SK-N-SH (cell line): ENCODE results near the gene UBE2E3. TPM values are rescaled to one million over a fixed set of nuclear protein-coding genes. Genes with fewer than 3 reads are reported as not detected.

Experiments
- CTCF ChIA-PET: fragments of 300-600, 350-600 bp; formaldehyde crosslinking; extraction: SDS; loops from one replicate; lab custom pipeline; 2021; lab: Yijun Ruan, JAX
- POLR2A ChIA-PET: fragments of 350-600 bp; sonication (Branson Sonifier 250); formaldehyde crosslinking; extraction: SDS; loops from one replicate; lab custom pipeline; 2020; ENCODE audit warnings: antibody characterized with exemption, inconsistent platforms; lab: Yijun Ruan, JAX
- DNase-seq: peaks from one replicate; pipeline ENCODE4 v3.0.0; 2012
- H2AFZ ChIP-seq: fragments of 200-600 bp; sonication (generic); 2 replicates; pipeline ENCODE4 v1.8.1; 2016; ENCODE audit warnings: antibody characterized with exemption, mild to moderate bottlenecking, low read depth
- H3F3A ChIP-seq: fragments of 200-600 bp; sonication (generic); replicated peaks from 2 replicates; pipeline ENCODE3; 2016; ENCODE audit warnings: antibody characterized with exemption, mild to moderate bottlenecking; ENCODE audit not compliant: insufficient read depth
- H3K27ac ChIP-seq, 2 experiments: fragments of 200-500 bp in 1 of 2; fragments of 200-600 bp in 1 of 2; sonication (Bioruptor generic) in 1 of 2; sonication (generic), shearing (Covaris generic) in 1 of 2; 2 replicates each; pipeline versions ENCODE4 v1.5.1 to v1.6.1; 2014 to 2016; ENCODE audit warnings: low read depth in 2 of 2, inconsistent platforms in 1 of 2, low read length in 1 of 2, mild to moderate bottlenecking in 1 of 2, mixed read lengths in 1 of 2
- H3K27me3 ChIP-seq: fragments of 200-600 bp; sonication (generic), shearing (Covaris generic); 2 replicates; pipeline ENCODE4 v1.6.1; 2016; ENCODE audit warnings: mixed run types; ENCODE audit not compliant: insufficient read depth
- H3K36me3 ChIP-seq, 2 experiments: fragments of 200-500 bp in 1 of 2; fragments of 200-600 bp in 1 of 2; sonication (Bioruptor generic) in 1 of 2; sonication (generic) in 1 of 2; replicated peaks in 1 of 2; 2 replicates each; pipeline versions ENCODE3 to v1.5.1; 2014 to 2016; ENCODE audit warnings: low read length in 1 of 2, mild to moderate bottlenecking in 1 of 2; ENCODE audit not compliant: insufficient read depth in 2 of 2, control insufficient read depth in 1 of 2
- H3K4me1 ChIP-seq, 2 experiments: fragments of 200-500 bp in 1 of 2; fragments of 200-600 bp in 1 of 2; sonication (Bioruptor generic) in 1 of 2; sonication (generic), shearing (Covaris generic) in 1 of 2; 2 replicates each; pipeline versions ENCODE4 v1.5.1 to v1.6.1; 2014 to 2016; ENCODE audit warnings: low read depth in 1 of 2, low read length in 1 of 2, mixed run types in 1 of 2; ENCODE audit not compliant: insufficient read depth in 2 of 2, control insufficient read depth in 1 of 2
- H3K4me2 ChIP-seq: fragments of 200-600 bp; sonication (generic), shearing (Covaris generic); 2 replicates; pipeline ENCODE4 v1.6.1; 2017; ENCODE audit warnings: mixed run types
- H3K4me3 ChIP-seq, 2 experiments: fragments of 200-500 bp in 1 of 2; fragments of 200-600 bp in 1 of 2; sonication (Bioruptor generic) in 1 of 2; sonication (generic), shearing (Covaris generic) in 1 of 2; 2 replicates each; pipeline versions ENCODE4 v1.5.1 to v1.8.1; 2014 to 2016; ENCODE audit warnings: low read depth in 2 of 2, inconsistent platforms in 1 of 2, low read length in 1 of 2, mild to moderate bottlenecking in 1 of 2, mixed read lengths in 1 of 2, moderate library complexity in 1 of 2
- H3K79me2 ChIP-seq: fragments of 200-600 bp; sonication (generic); 2 replicates; pipeline ENCODE4 v1.8.1; 2017; ENCODE audit warnings: mild to moderate bottlenecking; ENCODE audit not compliant: insufficient read depth
- H3K9ac ChIP-seq: fragments of 200-600 bp; sonication (generic); 2 replicates; pipeline ENCODE4 v1.6.1; 2017; ENCODE audit warnings: mixed run types
- H3K9me2 ChIP-seq: fragments of 200-600 bp; sonication (generic); 2 replicates; pipeline ENCODE4 v1.6.1; 2017; ENCODE audit warnings: mixed run types
- H3K9me3 ChIP-seq: fragments of 200-600 bp; sonication (generic); 2 replicates; pipeline ENCODE4 v1.6.1; 2017; ENCODE audit warnings: mixed run types, mild to moderate bottlenecking, moderate library complexity
- H4K20me1 ChIP-seq: fragments of 200-600 bp; sonication (generic); 2 replicates; pipeline ENCODE4 v1.6.1; 2017; ENCODE audit warnings: mild to moderate bottlenecking, mixed run types; ENCODE audit not compliant: insufficient read depth
- CHD2 ChIP-seq: fragments of 150-350 bp; IDR thresholded peaks from 2 replicates; pipeline ENCODE4 v1.6.1; 2018; ENCODE audit warnings: low read length; ENCODE audit not compliant: partially characterized antibody
- EP300 ChIP-seq, 2 experiments: IDR thresholded peaks; 2 replicates each; pipeline versions ENCODE4 v1.4.0 to v1.6.1; 2012; ENCODE audit warnings: borderline replicate concordance in 1 of 2, low read depth in 1 of 2, low read length in 1 of 2
- EZH2phosphoT487 ChIP-seq: fragments of 200-600 bp; sonication (generic); IDR thresholded peaks from 2 replicates; pipeline ENCODE4 v1.6.1; 2017; ENCODE audit warnings: low read depth, mixed run types, mild to moderate bottlenecking, antibody characterized with exemption, moderate library complexity, borderline replicate concordance
- FOXJ3 ChIP-seq: sonication (generic); formaldehyde crosslinking; IDR thresholded peaks from 2 replicates; pipeline ENCODE4 v1.5.1; 2020; ENCODE audit warnings: mild to moderate bottlenecking, missing genetic modification reagents
- FOXM1 ChIP-seq: IDR thresholded peaks from 2 replicates; pipeline ENCODE4 v1.4.0; 2012; ENCODE audit warnings: low read depth, mild to moderate bottlenecking
- GATA2 ChIP-seq: sonication (generic); formaldehyde crosslinking; IDR thresholded peaks from 2 replicates; pipeline ENCODE4 v1.5.0; 2020; ENCODE audit warnings: mild to moderate bottlenecking, missing genetic modification reagents
- JUND ChIP-seq: IDR thresholded peaks from 2 replicates; pipeline ENCODE4 v1.4.0; 2012
- MEF2A ChIP-seq: IDR thresholded peaks from 2 replicates; pipeline ENCODE4 v1.4.0; 2012; ENCODE audit warnings: low read depth, borderline replicate concordance
- MXI1 ChIP-seq: IDR thresholded peaks from 2 replicates; pipeline ENCODE4 v1.6.1; 2012; ENCODE audit warnings: mild to moderate bottlenecking, low read depth, low read length, improper control_type of control experiment
- NFIC ChIP-seq: IDR thresholded peaks from 2 replicates; pipeline ENCODE4 v1.4.0; 2012; ENCODE audit warnings: borderline replicate concordance
- POLR2AphosphoS5 ChIP-seq: IDR thresholded peaks from 2 replicates; pipeline ENCODE4 v1.6.1; 2012; ENCODE audit warnings: low read depth, low read length
- RAD21 ChIP-seq: IDR thresholded peaks from 2 replicates; pipeline ENCODE4 v1.6.1; 2012; ENCODE audit warnings: mild to moderate bottlenecking, low read length
- RCOR1 ChIP-seq: fragments of 150-350 bp; IDR thresholded peaks from 2 replicates; pipeline ENCODE4 v1.6.1; 2017; ENCODE audit warnings: antibody characterized with exemption, low read length
- REST ChIP-seq: IDR thresholded peaks from 2 replicates; pipeline ENCODE4 v1.6.1; 2012; ENCODE audit warnings: mild to moderate bottlenecking, low read depth, low read length, moderate library complexity
- RFX5 ChIP-seq: IDR thresholded peaks from 2 replicates; pipeline ENCODE4 v1.6.1; 2012; ENCODE audit warnings: mild to moderate bottlenecking, improper control_type of control experiment, low read length
- RXRA ChIP-seq: IDR thresholded peaks from 2 replicates; pipeline ENCODE4 v1.4.0; 2012; ENCODE audit warnings: low read depth, mild to moderate bottlenecking, borderline replicate concordance
- SIN3A ChIP-seq: IDR thresholded peaks from 2 replicates; pipeline ENCODE4 v1.6.1; 2012; ENCODE audit warnings: low read depth, mild to moderate bottlenecking, low read length, moderate library complexity, borderline replicate concordance
- SMC3 ChIP-seq: IDR thresholded peaks from 2 replicates; pipeline ENCODE4 v1.6.1; 2012; ENCODE audit warnings: low read depth, low read length, improper control_type of control experiment
- TCF12 ChIP-seq: IDR thresholded peaks from 2 replicates; pipeline ENCODE4 v1.4.0; 2012
- YY1 ChIP-seq: IDR thresholded peaks from 2 replicates; pipeline ENCODE4 v1.4.0; 2012; ENCODE audit warnings: low read depth, mild to moderate bottlenecking
- WGBS: methylation state at CpG from one replicate; pipeline ENCODE4 v1.1.6; 2017; ENCODE audit warnings: low lambda C conversion rate; 5-methylcytosine and 5-hydroxymethylcytosine counted together
- polyA plus RNA-seq, 3 experiments: library from polyadenylated mRNA; depleted of rRNA; stranded (reverse); fragments of >200 nt; gene quantifications; 2 replicates each; pipeline ENCODE4 v1.2.3, GENCODE V29; 2012
- TF ChIP-seq, protein P1 (sequence below): IDR thresholded peaks from 2 replicates; pipeline ENCODE4 v1.4.0; 2012; ENCODE audit warnings: low read depth
- TF ChIP-seq, protein P2 (sequence below): fragments of 150-350 bp; IDR thresholded peaks from 2 replicates; pipeline ENCODE4 v1.6.1; 2016; ENCODE audit warnings: mild to moderate bottlenecking, low read depth, low read length
- TF ChIP-seq, protein P3 (sequence below): IDR thresholded peaks from 2 replicates; pipeline ENCODE4 v1.4.0; 2012; ENCODE audit warnings: low read depth, borderline replicate concordance
- TF ChIP-seq, protein P4 (sequence below): fragments of 150-350 bp; IDR thresholded peaks from 2 replicates; pipeline ENCODE4 v1.6.1; 2017; ENCODE audit warnings: antibody characterized with exemption, low read length, low read depth, borderline replicate concordance

Gene UBE2E3
- polyA plus RNA-seq, 1 of the 3 experiments (the other 2 are of a cell fraction): 62.9 TPM

DNA sequence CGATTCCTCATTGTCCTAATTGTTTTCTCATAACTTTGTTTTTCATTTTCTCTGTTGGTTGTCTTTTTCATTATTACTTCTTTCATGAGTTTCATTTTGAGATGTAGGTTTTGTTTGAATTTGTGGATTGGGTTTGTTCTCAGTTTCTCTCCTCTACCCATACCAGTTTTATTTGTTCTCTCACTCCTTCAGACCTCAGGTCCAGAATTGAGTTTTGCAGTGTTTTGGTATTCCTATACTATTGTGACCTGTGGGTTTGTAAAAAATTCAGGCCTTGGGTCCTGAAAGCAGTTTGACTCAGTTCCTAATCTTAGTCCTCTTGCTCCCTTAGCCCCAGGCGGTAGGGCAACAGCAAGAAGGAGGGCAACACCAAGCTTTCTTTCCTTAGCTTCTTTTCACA lies 28.3 kb upstream of the UBE2E3 start:
- CTCF ChIA-PET: no interaction called here
- H2AFZ ChIP-seq: no peak overlapping the region
- H3F3A ChIP-seq: no peaks in the 10 kb centered on the region
- no peaks in the 10 kb centered on the region for H3K36me3 ChIP-seq
- no peak for DNase-seq
- no peaks in the 10 kb centered on the region for H3K9me2 ChIP-seq
- POLR2A ChIA-PET: no interaction called here
- H3K27ac ChIP-seq: no peak overlapping the region
- TF ChIP-seq EP300 (IDR thresholded peaks at IDR 0.05; ENCODE audit: borderline replicate concordance in 1 of 2, low read depth in 1 of 2, low read length in 1 of 2) (no peak), YY1 (no peak), POLR2AphosphoS5 (no peak), MXI1 (no peak), MEF2A (no peak), RXRA (no peak), FOXM1 (no peak), RFX5 (no peak), EZH2phosphoT487 (no peak), RCOR1 (no peak), FOXJ3 (no peak)
- TF ChIP-seq, protein P1, sequence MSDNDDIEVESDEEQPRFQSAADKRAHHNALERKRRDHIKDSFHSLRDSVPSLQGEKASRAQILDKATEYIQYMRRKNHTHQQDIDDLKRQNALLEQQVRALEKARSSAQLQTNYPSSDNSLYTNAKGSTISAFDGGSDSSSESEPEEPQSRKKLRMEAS: no peak
- TF ChIP-seq, protein P2, sequence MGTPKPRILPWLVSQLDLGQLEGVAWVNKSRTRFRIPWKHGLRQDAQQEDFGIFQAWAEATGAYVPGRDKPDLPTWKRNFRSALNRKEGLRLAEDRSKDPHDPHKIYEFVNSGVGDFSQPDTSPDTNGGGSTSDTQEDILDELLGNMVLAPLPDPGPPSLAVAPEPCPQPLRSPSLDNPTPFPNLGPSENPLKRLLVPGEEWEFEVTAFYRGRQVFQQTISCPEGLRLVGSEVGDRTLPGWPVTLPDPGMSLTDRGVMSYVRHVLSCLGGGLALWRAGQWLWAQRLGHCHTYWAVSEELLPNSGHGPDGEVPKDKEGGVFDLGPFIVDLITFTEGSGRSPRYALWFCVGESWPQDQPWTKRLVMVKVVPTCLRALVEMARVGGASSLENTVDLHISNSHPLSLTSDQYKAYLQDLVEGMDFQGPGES: no peak
- no peaks in the 10 kb centered on the region for H3K27me3 ChIP-seq
- no peaks in the 10 kb centered on the region for H3K79me2 ChIP-seq
- no peak overlapping the region for H3K9ac ChIP-seq
- no peaks in the 10 kb centered on the region for H3K9me3 ChIP-seq
- no peaks in the 10 kb centered on the region for H3K4me1 ChIP-seq
- H3K4me2 ChIP-seq: no peak overlapping the region
- H4K20me1 ChIP-seq: no peaks in the 10 kb centered on the region
- whole genome bisulfite sequencing: 78% methylated on average over 2 of the region's 2 CpGs
- no peak overlapping the region for H3K4me3 ChIP-seq

DNA sequence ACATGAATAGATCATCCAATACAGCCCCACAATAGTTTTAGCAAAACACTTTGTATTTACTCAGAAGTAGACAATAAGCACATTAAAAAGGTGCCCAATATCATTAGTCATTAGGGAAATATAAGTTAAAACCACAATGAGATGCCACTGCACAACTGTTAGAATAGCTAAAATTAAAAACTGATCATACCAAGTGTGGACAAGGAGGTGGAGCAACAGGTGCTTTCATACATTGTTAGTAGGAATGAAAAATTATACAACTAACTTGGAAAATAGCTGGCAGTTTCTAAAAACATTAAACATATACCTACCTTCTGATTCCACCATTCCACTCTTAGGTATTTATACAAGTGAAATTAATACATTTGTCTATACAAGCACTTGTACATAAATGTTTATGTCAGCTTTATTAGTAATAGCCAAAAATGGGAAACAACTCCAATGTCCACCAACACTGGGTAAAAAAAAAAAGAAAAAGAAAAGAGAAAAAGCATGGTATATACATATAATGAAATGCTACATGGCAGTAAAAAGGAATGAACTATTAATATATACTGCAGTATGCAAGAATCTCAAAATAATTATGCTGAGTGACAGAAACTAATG lies 27.6 kb upstream of the UBE2E3 start:
- Histone ChIP-seq H3K27ac (no peak overlapping the region), H3K4me2 (no peak overlapping the region), H3K27me3 (no peaks in the 10 kb centered on the region), H3K36me3 (no peaks in the 10 kb centered on the region), H3K79me2 (no peaks in the 10 kb centered on the region), H3K4me3 (no peak overlapping the region), H3K9me3 (no peaks in the 10 kb centered on the region), H3K4me1 (no peaks in the 10 kb centered on the region), H2AFZ (no peak overlapping the region), H3K9ac (no peak overlapping the region), H3F3A (no peaks in the 10 kb centered on the region), H3K9me2 (no peaks in the 10 kb centered on the region), H4K20me1 (no peaks in the 10 kb centered on the region)
- DNase-seq: no peak
- TF ChIP-seq GATA2 (CRISPR knock-in tag): no peak
- TF ChIP-seq, protein P3, sequence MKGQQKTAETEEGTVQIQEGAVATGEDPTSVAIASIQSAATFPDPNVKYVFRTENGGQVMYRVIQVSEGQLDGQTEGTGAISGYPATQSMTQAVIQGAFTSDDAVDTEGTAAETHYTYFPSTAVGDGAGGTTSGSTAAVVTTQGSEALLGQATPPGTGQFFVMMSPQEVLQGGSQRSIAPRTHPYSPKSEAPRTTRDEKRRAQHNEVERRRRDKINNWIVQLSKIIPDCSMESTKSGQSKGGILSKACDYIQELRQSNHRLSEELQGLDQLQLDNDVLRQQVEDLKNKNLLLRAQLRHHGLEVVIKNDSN: no peak
- TF ChIP-seq MXI1: no peak
- TF ChIP-seq, protein P4, sequence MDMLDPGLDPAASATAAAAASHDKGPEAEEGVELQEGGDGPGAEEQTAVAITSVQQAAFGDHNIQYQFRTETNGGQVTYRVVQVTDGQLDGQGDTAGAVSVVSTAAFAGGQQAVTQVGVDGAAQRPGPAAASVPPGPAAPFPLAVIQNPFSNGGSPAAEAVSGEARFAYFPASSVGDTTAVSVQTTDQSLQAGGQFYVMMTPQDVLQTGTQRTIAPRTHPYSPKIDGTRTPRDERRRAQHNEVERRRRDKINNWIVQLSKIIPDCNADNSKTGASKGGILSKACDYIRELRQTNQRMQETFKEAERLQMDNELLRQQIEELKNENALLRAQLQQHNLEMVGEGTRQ: no peak
- no peak for TF ChIP-seq TCF12
- no peak for TF ChIP-seq CHD2
- TF ChIP-seq JUND: no peak
- TF ChIP-seq REST: no peak
- no peak for TF ChIP-seq RAD21
- TF ChIP-seq SMC3: no peak
- TF ChIP-seq SIN3A: no peak
- no peak for TF ChIP-seq RFX5
- no peak for TF ChIP-seq FOXJ3
- no peak for TF ChIP-seq NFIC
- TF ChIP-seq RXRA: no peak
- CTCF ChIA-PET: no interaction called here
- POLR2A ChIA-PET: no interaction called here
